Measurements from ENCODE around the gene LALBA.
A peak's percentile ranks its signal among the peaks of the same experiment; 100 is the strongest.

Gene LALBA

GRCh38 chr12:48569946-48570345, at the start of gene LALBA:
Gene LALBA (minus strand): TSS chr12:48570046. CDS start chr12:48570020, 26 bp downstream.
- no peak within 1 kb of the TSS for H3K4me3 ChIP-seq (ENCODE audit: low read depth, low read length)
- TF ChIP-seq CTCF (IDR thresholded peaks at IDR 0.05; ENCODE audit: low read depth, low read length), result no peak
- DNase-seq (ENCODE audit: low read depth, low spot score), result no peak
- in situ Hi-C loops (cut with HindIII; ENCODE audit: low sequenced_read_pairs), result no loop called here

- peak; percentile 99 for TF ChIP-seq CTCF (IDR thresholded peaks at IDR 0.05; ENCODE audit: low read depth, low read length)
- peak; percentile 68 for DNase-seq (ENCODE audit: low read depth, low spot score)
- no peak overlapping the region for H3K4me3 ChIP-seq (ENCODE audit: low read depth, low read length)
- in situ Hi-C loops (cut with HindIII; ENCODE audit: low sequenced_read_pairs), result no loop called here
These were observed 48.7 kb upstream of the LALBA start for GRCh38 chr12:48618541-48618940.

- TF ChIP-seq CTCF (IDR thresholded peaks at IDR 0.05; ENCODE audit: low read depth, low read length), result no peak
These were observed 45.8 kb upstream of the LALBA start for GRCh38 chr12:48615681-48616080.

GRCh38 chr12:48613321-48613720, 43.5 kb upstream of the LALBA start:
- in situ Hi-C loops (cut with HindIII; ENCODE audit: low sequenced_read_pairs), result no loop called here
- no peak overlapping the region for H3K4me3 ChIP-seq (ENCODE audit: low read depth, low read length)
- TF ChIP-seq CTCF (IDR thresholded peaks at IDR 0.05; ENCODE audit: low read depth, low read length), result no peak
- no peak for DNase-seq (ENCODE audit: low read depth, low spot score)

More at GRCh38 chr12:48615681-48616080, 45.8 kb upstream of the LALBA start:
- DNase-seq (ENCODE audit: low read depth, low spot score), result no peak
- H3K4me3 ChIP-seq (ENCODE audit: low read depth, low read length), result no peak overlapping the region
- in situ Hi-C loops (cut with HindIII; ENCODE audit: low sequenced_read_pairs), result no loop called here

- TF ChIP-seq CTCF (IDR thresholded peaks at IDR 0.05; ENCODE audit: low read depth, low read length), result no peak
- DNase-seq (ENCODE audit: low read depth, low spot score), result no peak
- in situ Hi-C loops (cut with HindIII; ENCODE audit: low sequenced_read_pairs), result no loop called here
- no peak overlapping the region for H3K4me3 ChIP-seq (ENCODE audit: low read depth, low read length)
These were observed 32.5 kb upstream of the LALBA start for GRCh38 chr12:48602192-48602989.

- no peak for TF ChIP-seq CTCF (IDR thresholded peaks at IDR 0.05; ENCODE audit: low read depth, low read length)
- no peak for DNase-seq (ENCODE audit: low read depth, low spot score)
- in situ Hi-C loops (cut with HindIII; ENCODE audit: low sequenced_read_pairs), result no loop called here
- H3K4me3 ChIP-seq (ENCODE audit: low read depth, low read length), result no peak overlapping the region
These were observed 31.3 kb upstream of the LALBA start for GRCh38 chr12:48601013-48601756.
